Neural progenitor cell (in vitro differentiated cells): Measurements from ENCODE around the gene PRSS8. TPM values are rescaled to one million over a fixed set of nuclear protein-coding genes. Genes with fewer than 3 reads are reported as not detected.

ENCODE experiments used
- DNase-seq: peaks from one replicate; pipeline ENCODE4 v3.0.0-alpha.2; 2016; ENCODE audit warnings: low spot score
- H2AFZ ChIP-seq: fragments of 200-600 bp; sonication (generic); replicated peaks from 2 replicates; pipeline ENCODE4 v1.6.1; 2016; ENCODE audit warnings: antibody characterized with exemption
- H3F3A ChIP-seq: fragments of 200-600 bp; sonication (generic); 2 replicates; pipeline ENCODE4 v1.6.1; 2016; ENCODE audit warnings: antibody characterized with exemption, low read depth
- H3K27ac ChIP-seq: fragments of 200-600 bp; sonication (generic); 2 replicates; pipeline ENCODE4 v1.5.1; 2016; ENCODE audit warnings: mild to moderate bottlenecking
- H3K27me3 ChIP-seq: fragments of 200-600 bp; sonication (generic); 2 replicates; pipeline ENCODE4 v1.6.1; 2016; ENCODE audit warnings: mild to moderate bottlenecking, moderate library complexity
- H3K36me3 ChIP-seq: fragments of 200-600 bp; sonication (generic); 2 replicates; pipeline ENCODE4 v1.5.1; 2016
- H3K4me1 ChIP-seq: fragments of 200-600 bp; sonication (generic); 2 replicates; pipeline ENCODE4 v1.6.1; 2016; ENCODE audit warnings: mixed run types
- H3K4me2 ChIP-seq: fragments of 200-600 bp; sonication (generic); 2 replicates; pipeline ENCODE4 v1.6.1; 2016
- H3K4me3 ChIP-seq: fragments of 200-600 bp; sonication (generic); 2 replicates; pipeline ENCODE4 v1.5.1; 2016
- H3K79me2 ChIP-seq: fragments of 200-600 bp; sonication (generic); 2 replicates; pipeline ENCODE4 v1.6.1; 2016; ENCODE audit warnings: low read depth
- H3K9ac ChIP-seq: fragments of 200-600 bp; sonication (generic); 2 replicates; pipeline ENCODE4 v1.6.1; 2016
- H3K9me3 ChIP-seq: fragments of 200-600 bp; sonication (generic); 2 replicates; pipeline ENCODE4 v1.5.1; 2016; ENCODE audit warnings: low read depth
- H4K20me1 ChIP-seq: fragments of 200-600 bp; sonication (generic); 2 replicates; pipeline ENCODE4 v1.6.1; 2016; ENCODE audit warnings: low read depth
- H3K27ac Mint-ChIP-seq: 3 replicates; pipeline ENCODE4 v1.8.0; 2021; ENCODE audit warnings: mixed read lengths
- H3K27me3 Mint-ChIP-seq: 2 replicates; pipeline ENCODE4 v1.8.0; 2022; ENCODE audit warnings: low read depth, mild to moderate bottlenecking, inconsistent platforms, moderate library complexity, mixed read lengths; ENCODE audit not compliant: insufficient read depth
- H3K36me3 Mint-ChIP-seq: 3 replicates; pipeline ENCODE4 v1.8.0; 2021; ENCODE audit warnings: mixed read lengths
- H3K4me1 Mint-ChIP-seq: 3 replicates; pipeline ENCODE4 v1.8.0; 2021; ENCODE audit warnings: mixed read lengths
- H3K4me3 Mint-ChIP-seq: 3 replicates; pipeline ENCODE4 v1.8.0; 2021; ENCODE audit warnings: mild to moderate bottlenecking, moderate library complexity, mixed read lengths
- H3K9me3 Mint-ChIP-seq: 3 replicates; pipeline ENCODE4 v1.8.0; 2020; ENCODE audit warnings: mixed read lengths
- EZH2 ChIP-seq: fragments of 200-600 bp; sonication (generic); IDR thresholded peaks from 2 replicates; pipeline ENCODE4 v1.6.1; 2017; ENCODE audit warnings: antibody characterized with exemption, mild to moderate bottlenecking, moderate library complexity
- EZH2phosphoT487 ChIP-seq: fragments of 200-600 bp; sonication (generic); IDR thresholded peaks from 2 replicates; pipeline ENCODE4 v1.6.1; 2017; ENCODE audit warnings: antibody characterized with exemption
- total RNA-seq: library from RNA; depleted of rRNA; stranded (reverse); fragments of >200 nt; gene quantifications from 2 replicates; pipeline ENCODE4 v1.2.3, GENCODE V29; 2015; ENCODE audit warnings: low replicate concordance
- TF ChIP-seq, protein P1 (sequence below): fragments of 200-600 bp; sonication (generic); IDR thresholded peaks from 2 replicates; pipeline ENCODE4 v1.5.1; 2017; ENCODE audit warnings: antibody characterized with exemption, mild to moderate bottlenecking

PRSS8 gene
- total RNA-seq, 1 donor from 2014 or later = 2.7 TPM

DNA sequence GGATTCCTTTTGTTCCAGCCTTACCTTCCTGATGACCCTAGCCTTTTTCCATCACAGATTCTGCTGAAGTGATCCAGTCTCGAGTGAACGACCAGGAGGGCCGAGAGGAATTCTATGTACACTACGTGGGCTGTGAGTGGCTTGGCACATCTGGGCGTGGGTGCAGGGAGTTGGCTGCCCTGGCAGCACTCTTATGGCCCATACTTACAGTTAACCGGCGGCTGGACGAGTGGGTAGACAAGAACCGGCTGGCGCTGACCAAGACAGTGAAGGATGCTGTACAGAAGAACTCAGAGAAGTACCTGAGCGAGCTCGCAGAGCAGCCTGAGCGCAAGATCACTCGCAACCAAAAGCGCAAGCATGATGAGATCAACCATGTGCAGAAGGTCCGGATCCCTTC, 15.4 kb downstream of the PRSS8 start:
- Histone ChIP-seq H2AFZ (no peak overlapping the region), H3K4me1 (no peaks in the 10 kb centered on the region), H3K4me3 (no peak overlapping the region), H3K9ac (no peak overlapping the region), H3K27me3 (no peaks in the 10 kb centered on the region), H4K20me1 (peaks cover 15% of the 10 kb centered on the region), H3K9me3 (no peaks in the 10 kb centered on the region), H3K27ac (no peak overlapping the region), H3F3A (no peaks in the 10 kb centered on the region), H3K79me2 (peaks cover 38% of the 10 kb centered on the region), H3K4me2 (no peak overlapping the region), H3K36me3 (peaks cover 7% of the 10 kb centered on the region)
- no peak overlapping the region for H3K27ac Mint-ChIP-seq
- H3K4me1 Mint-ChIP-seq = peaks cover 8% of the 10 kb centered on the region
- H3K4me3 Mint-ChIP-seq = peak overlapping the region; percentile 21
- DNase-seq = no peak
- H3K9me3 Mint-ChIP-seq = no peaks in the 10 kb centered on the region
- peaks cover 16% of the 10 kb centered on the region for H3K36me3 Mint-ChIP-seq
- TF ChIP-seq EZH2 = no peak
- TF ChIP-seq EZH2phosphoT487 = no peak
- TF ChIP-seq, protein P1, sequence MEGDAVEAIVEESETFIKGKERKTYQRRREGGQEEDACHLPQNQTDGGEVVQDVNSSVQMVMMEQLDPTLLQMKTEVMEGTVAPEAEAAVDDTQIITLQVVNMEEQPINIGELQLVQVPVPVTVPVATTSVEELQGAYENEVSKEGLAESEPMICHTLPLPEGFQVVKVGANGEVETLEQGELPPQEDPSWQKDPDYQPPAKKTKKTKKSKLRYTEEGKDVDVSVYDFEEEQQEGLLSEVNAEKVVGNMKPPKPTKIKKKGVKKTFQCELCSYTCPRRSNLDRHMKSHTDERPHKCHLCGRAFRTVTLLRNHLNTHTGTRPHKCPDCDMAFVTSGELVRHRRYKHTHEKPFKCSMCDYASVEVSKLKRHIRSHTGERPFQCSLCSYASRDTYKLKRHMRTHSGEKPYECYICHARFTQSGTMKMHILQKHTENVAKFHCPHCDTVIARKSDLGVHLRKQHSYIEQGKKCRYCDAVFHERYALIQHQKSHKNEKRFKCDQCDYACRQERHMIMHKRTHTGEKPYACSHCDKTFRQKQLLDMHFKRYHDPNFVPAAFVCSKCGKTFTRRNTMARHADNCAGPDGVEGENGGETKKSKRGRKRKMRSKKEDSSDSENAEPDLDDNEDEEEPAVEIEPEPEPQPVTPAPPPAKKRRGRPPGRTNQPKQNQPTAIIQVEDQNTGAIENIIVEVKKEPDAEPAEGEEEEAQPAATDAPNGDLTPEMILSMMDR = no peak
- peaks cover 6% of the 10 kb centered on the region for H3K27me3 Mint-ChIP-seq

DNA sequence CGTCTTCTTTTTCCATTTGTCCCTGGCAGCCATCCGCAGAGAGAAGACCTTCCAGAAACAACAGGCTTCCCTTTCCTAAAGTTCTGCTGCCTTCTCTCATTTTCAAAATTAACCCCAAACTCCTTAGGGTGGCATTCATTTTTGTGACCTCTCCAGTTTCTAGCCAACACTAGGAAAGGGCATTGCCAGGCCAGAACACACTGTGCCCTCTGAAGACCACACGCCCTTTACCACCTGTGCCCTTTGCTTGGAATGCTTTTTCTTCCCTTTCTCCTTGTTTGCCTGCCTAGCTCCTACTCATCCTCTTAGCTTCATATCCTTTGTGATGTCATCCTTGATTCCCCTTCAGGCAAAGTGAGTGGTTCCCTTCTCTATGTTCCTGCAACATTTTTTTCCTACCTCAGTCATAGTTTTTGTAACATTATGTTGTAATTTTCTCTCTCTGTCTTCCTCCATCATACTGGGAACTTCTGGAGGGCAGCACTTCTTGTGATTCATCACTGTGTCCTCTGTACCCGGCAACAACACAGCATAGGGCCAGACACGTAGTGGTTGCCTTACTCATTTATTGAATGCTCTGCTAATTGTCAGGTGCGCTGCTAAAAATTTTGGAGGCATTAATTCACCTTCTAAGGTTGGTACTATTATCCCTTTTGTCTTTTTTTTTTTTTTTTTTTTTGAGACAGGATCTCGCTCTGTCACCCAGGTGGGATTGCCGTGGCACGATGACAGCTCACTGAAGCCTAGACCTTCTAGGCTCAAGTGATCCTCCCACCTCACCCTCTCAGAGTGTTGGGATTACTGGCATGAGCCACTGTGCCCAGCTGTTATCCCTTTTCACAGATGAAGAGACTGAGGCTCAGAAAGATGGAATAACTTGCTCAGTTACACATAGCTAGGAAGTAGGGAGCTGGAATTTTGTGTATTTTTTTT, 17.0 kb downstream of the PRSS8 start:
- Mint-ChIP-seq H3K27me3 (peaks cover 11% of the 10 kb centered on the region), H3K36me3 (peaks cover 18% of the 10 kb centered on the region), H3K27ac (peak overlapping the region; percentile 10), H3K4me3 (peak overlapping the region; percentile 85), H3K4me1 (peaks cover 8% of the 10 kb centered on the region), H3K9me3 (no peaks in the 10 kb centered on the region)
- peak overlapping the region; percentile 84 for H3K4me3 ChIP-seq
- peaks cover 7% of the 10 kb centered on the region for H3F3A ChIP-seq
- no peak for TF ChIP-seq EZH2phosphoT487
- TF ChIP-seq, protein P1 = no peak
- peak overlapping the region; percentile 95 for H3K4me2 ChIP-seq
- H3K27me3 ChIP-seq = no peaks in the 10 kb centered on the region
- no peak overlapping the region for H3K9ac ChIP-seq
- peaks cover 7% of the 10 kb centered on the region for H3K36me3 ChIP-seq
- no peak overlapping the region for H2AFZ ChIP-seq
- peaks cover 38% of the 10 kb centered on the region for H3K79me2 ChIP-seq
- H3K9me3 ChIP-seq = no peaks in the 10 kb centered on the region
- no peaks in the 10 kb centered on the region for H3K4me1 ChIP-seq
- DNase-seq = no peak
- peaks cover 18% of the 10 kb centered on the region for H4K20me1 ChIP-seq
- H3K27ac ChIP-seq = no peak overlapping the region

DNA sequence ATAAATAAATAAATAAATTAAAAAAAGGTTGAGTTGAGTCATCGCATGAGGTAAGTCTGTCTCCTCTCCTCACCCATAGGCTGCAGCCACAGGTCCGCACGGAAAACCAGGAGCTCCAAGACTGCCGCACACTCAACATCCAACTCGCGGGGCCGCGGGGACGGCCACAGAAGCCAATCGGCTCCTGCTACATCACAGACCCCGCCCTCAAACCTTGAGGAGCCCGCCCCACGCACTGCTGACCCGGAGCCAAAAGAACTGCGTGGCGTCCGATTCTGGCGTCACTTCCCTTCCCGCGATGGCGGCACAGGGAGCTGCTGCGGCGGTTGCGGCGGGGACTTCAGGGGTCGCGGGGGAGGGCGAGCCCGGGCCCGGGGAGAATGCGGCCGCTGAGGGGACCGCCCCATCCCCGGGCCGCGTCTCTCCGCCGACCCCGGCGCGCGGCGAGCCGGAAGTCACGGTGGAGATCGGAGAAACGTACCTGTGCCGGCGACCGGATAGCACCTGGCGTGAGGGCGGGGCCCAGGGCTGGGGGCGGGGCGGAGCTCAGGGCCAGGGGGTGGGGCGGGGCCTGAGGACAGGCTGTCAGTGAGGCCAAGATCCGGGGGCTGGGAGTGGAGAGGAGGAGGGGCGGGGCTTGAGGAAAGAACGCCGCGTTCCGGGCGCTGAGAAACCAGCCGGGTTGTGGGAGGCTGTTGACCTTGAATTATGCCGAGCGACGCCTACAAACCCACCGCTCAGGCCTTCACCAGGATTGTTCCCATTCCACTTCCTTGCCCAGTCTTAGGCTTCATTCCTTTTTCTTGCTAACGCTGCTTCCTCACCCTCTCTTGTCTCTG, 17.9 kb downstream of the PRSS8 start, which contains the start of gene KAT8:
TSS of gene KAT8 (plus strand) at position 281 of the 839 bp plus-strand sequence. CDS start at position 299, 18 bp downstream.
- H4K20me1 ChIP-seq = peaks cover 18% of the 10 kb centered on the region
- H3K27ac Mint-ChIP-seq = peak within 1 kb of the TSS; percentile 10
- H2AFZ ChIP-seq = no peak within 1 kb of the TSS
- H3K27me3 Mint-ChIP-seq = peaks cover 11% of the 10 kb centered on the region
- no peaks in the 10 kb centered on the region for H3K9me3 ChIP-seq
- peak within 1 kb of the TSS; percentile 85 for H3K4me3 Mint-ChIP-seq
- peak within 1 kb of the TSS; percentile 64 for H3K27ac ChIP-seq
- no peak for TF ChIP-seq EZH2phosphoT487
- TF ChIP-seq, protein P1 = no peak
- TF ChIP-seq EZH2 = no peak
- no peaks in the 10 kb centered on the region for H3K4me1 ChIP-seq
- H3K36me3 Mint-ChIP-seq = peaks cover 18% of the 10 kb centered on the region
- H3K9me3 Mint-ChIP-seq = no peaks in the 10 kb centered on the region
- H3K9ac ChIP-seq = peak within 1 kb of the TSS; percentile 45
- peaks cover 7% of the 10 kb centered on the region for H3F3A ChIP-seq
- peaks cover 38% of the 10 kb centered on the region for H3K79me2 ChIP-seq
- H3K36me3 ChIP-seq = peaks cover 7% of the 10 kb centered on the region
- peaks cover 8% of the 10 kb centered on the region for H3K4me1 Mint-ChIP-seq
- peak within 1 kb of the TSS; percentile 84 for H3K4me3 ChIP-seq
- DNase-seq = peak; percentile 100
- H3K4me2 ChIP-seq = peak within 1 kb of the TSS; percentile 95
- no peaks in the 10 kb centered on the region for H3K27me3 ChIP-seq
